AG08396 (cell line): ENCODE results near the gene GNG14.
"Not testable (repeated sequence)": the region's sequence is repeated elsewhere in the genome, so short reads cannot be mapped to it uniquely, and the experiment has no call there.

ENCODE experiments used
- DNase-seq: peaks from one replicate; pipeline ENCODE4 v3.0.0; 2012; ENCODE audit warnings: low spot score, mixed read lengths

GNG14 gene

DNA sequence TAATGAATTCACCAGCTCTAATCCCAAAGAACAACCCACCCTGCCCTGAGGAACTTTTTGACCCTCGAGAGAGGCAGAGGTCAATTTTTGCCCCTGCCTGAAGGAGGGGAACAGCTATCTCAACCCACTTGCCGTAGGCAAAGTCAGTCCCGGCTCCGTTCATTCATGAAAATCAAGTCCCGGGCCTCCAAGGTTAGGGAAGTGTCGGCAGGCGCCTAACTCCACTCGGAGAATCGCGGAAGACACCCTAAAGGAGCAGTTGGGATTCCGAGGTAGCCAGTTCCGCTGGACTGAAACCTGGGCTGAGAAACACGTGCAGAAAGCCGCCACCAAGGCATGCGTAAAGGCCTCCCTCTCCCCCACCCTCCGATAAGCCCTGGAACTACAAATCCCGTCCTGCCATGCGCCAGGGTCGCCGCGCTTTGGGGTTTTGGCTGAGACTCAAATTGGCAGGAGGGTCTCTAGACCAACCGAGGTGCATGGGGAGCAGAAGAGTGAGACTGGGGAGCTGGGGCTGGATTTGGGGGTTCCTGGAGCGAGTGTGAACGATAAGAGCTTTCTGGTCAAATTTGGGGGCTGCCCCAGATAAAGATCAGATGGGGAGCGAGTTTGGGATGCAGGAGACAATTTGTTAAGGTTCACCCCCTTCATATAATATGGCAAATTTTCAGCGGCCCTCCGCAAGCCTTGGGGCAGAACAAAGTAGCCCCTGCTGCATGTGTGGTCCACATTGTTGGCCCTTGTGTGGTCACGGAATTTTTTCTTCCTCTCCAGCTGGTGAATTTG, 36.0 kb downstream of the GNG14 start, which contains the start of gene TNPO2:
TSS of gene TNPO2 (minus strand) at position 292 of the 786 bp plus-strand sequence. CDS start 2,955 bp downstream, outside the sequence.
- peak; percentile 75 for DNase-seq

DNA sequence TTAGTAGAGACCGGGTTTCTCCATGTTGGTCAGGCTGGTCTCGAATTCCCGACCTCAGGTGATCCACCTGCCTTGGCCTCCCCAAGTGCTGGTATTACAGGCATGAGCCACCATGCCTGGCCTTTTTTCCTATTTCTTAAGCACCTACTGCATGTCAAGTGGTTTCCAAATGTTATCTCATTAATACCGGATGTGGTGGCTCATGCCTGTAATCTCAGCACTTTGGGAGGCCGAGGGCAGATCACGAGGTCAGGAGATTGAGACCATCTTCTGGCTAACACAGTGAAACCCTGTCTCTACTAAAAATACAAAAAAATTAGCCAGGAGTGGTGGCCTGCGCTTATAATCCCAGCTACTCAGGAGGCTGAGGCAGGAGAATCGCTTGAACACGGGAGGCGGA, 37.8 kb downstream of the GNG14 start:
- DNase-seq: not testable (repeated sequence)

DNA sequence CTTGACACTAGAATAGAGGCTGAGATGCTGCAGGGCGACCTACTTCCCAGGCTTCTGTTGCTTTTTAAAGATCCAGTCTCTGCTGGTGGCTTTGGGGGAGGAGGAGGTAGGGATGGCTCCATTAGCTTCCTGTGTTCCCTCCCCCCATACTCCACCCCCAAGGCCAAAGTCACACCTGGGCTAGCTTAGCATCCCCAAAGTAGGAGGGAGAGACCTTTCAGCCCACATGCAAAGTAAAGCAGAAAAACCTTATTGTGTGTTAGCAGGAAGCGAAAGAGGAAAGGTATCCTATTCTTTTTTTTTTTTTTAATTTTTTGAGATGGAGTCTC, 39.2 kb downstream of the GNG14 start:
- DNase-seq: no peak

DNA sequence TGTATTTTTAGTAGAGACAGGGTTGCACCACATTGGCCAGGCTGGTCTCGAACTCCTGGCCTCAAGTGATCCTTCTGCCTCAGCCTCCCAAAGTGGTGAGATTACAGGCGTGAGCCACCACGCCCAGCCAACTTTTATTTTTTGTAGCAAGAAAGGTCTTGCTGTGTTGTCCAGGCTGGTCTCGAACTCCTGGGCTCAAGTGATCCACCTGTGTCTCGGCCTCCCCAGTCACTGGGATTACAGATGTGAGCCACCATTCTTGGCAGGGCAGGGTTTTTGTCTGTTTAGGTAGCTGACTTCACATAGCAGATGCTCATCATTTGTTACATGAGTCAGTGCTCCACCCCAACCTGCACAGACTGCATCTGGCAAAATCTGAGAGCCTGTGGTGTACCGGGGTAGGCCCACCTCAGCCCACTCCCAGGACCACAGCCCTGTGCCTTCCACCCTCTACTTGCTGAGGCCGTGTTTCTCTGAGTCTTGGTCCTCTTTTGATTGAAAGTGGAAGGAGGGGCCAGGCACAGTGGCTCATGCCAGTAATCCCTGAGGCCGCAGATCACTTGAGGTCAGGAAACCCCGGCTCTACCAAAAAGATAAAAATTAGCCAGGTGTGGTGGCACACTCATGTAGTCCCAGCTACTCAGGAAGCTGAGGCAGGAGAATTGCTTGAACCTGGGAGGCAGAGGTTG, 40.1 kb downstream of the GNG14 start:
- DNase-seq: no peak

DNA sequence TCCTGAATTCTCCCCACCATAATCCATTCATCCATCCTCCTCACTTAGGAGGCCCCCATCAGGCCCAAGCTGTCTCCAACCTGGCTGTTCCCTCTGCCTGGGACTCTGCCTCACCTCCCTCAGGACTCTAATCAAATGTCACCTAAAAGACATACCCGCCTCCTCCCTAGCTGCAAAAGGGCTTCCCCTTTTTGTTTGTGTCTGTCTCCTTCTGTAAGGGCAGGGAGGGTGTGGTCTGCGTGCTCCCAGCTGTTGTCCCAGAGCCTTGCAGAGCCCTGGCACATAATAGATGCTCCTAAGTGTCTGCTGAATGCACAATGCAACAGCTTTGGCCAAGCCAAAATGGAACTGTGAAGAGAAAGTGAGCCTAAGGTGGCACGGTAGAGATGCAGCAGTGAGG, 42.3 kb downstream of the GNG14 start:
- DNase-seq: no peak

DNA sequence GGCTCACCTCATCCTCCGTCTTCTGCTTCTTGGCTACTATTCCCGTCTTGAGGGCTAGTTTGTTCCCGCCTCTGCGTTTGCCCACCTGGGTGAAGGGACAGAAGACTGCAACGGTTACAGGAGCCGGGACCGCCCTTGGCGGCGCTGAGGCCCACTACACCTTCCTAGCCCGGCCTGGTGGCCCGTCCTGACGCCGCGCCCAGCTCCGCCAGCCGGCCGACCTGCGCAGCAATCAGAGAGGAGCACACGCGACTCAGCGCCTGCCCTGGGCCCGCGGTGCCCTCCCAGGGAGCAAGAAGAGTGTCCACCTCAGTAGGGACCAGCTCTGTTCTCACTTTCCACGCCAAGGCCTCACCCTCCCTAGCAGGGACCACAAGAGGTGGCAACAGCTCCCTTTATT, 43.5 kb downstream of the GNG14 start:
- no peak for DNase-seq

DNA sequence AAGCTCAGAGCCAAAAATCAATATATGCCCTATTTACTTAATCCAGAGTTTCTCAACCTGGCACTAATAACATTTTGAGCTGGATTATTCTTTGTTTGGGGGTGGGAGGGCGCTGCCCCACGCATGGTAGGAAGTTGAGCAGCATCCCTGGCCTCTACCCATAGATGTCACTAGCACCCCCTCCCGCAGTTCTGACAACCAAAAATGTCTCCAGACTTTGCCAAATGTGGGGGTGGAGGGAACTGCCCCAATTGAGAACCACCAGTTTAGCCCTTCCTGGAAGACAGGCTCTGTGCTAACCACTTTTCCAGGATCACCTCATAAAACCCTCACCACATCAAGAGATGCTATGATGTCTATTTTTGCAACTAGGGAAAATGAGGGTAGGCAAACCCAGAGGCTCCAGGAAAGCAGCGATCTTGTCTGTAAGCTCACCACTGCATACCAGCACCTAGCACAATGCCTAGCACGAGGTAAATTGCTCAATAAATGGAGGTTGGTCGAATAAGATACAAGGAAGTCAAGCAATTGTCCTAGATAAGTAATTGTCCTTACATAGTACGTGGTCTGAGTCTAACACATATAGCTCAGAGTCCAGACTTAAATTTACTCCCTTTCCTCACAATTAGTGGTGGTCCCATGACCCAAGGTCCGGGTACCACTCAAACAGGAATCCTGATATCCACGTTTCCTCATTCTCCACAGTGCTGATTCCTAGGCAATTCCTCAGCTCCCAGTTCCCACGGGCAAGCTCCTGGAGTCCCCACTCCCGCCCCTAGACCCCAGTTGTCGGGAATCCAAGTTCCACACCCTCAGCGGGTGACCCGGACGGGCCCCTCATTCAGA, 45.8 kb downstream of the GNG14 start:
- DNase-seq: peak; percentile 72

DNA sequence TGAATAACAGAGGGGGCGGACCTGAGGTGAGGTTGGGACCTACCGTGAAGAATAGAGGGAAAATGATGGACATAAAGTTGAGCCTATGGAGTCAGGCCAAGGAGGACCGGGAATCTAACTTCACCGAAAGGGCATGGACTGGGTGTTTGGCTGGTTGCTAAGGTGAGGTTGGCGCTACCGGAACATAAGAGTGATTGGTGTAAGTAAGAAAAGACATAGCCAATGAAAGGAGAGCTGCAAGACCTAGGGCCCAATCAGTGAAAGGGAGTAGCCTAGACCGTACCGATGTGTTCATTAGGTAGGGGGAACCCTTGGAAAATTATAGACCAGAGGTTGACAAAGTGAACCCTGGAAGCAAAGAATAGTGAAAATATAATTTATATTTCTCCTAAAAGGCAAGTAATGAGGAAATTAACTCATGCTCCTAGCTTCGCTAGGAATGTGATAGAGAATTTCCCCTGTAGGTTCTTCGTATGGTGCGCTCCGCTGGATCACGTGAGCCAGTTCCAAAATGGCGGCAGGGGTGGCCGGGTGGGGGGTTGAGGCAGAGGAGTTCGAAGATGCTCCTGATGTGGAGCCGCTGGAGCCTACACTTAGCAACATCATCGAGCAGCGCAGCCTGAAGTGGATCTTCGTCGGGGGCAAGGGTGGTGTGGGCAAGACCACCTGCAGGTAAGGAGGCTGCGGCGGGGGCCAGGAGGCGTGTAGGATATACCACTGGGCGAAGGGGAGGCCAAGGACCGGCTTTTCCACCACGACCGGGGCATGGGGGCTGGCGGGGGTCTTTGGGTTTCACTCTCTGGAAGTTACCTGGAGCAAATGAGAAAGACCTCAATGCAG, 49.4 kb downstream of the GNG14 start, which contains the start of gene GET3:
TSS of gene GET3 (plus strand) at position 503 of the 840 bp plus-strand sequence. CDS start at position 512, 9 bp downstream.
- peak; percentile 97 for DNase-seq

DNA sequence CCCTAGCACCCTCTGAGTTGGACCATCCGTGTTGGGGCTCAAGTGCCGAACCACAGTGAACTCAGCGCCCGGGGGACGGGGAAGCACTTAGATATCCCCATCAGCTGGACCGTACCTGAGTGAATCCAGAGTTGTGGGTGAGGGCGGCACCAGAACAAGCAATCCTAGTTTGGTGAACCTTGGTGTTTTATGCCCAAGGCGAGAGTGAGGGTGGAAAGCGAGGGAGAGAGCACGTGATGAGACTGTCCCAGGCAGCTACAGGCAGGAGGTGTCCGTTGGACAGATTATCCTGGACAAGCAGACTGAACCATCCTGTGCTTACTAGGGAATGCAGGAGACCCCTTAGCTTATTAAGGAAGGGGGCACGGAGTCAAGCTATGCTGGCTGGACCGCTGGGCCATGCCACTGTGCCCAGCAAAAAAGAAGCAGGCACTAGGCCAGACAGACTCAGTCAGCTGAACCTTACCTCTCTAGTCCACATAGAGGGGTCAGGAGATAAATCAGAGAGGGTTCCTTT, 50.1 kb downstream of the GNG14 start:
- no peak for DNase-seq
